RWPE1 (cell line): ENCODE measurements around the gene HSP90AB1.

Source experiments
- CTCF ChIA-PET: fragments of 350-600 bp; sonication (Branson Sonifier 250); formaldehyde crosslinking; extraction: SDS; loops from one replicate; lab custom pipeline; 2021; lab: Yijun Ruan, JAX
- POLR2A ChIA-PET: fragments of 400-600 bp; formaldehyde crosslinking; extraction: SDS; loops from one replicate; lab custom pipeline; 2020; ENCODE audit warnings: antibody characterized with exemption; ENCODE audit not compliant: low non-redundant PET; lab: Yijun Ruan, JAX
- DNase-seq: peaks from one replicate; pipeline ENCODE4 v3.0.0; 2012; ENCODE audit warnings: low spot score
- H3K27ac ChIP-seq: fragments of 450-650 bp; 2 replicates; pipeline ENCODE4 v1.5.1; 2017
- CTCF ChIP-seq: fragments of 450-650 bp; conservative IDR thresholded peaks from 2 replicates; pipeline ENCODE4 v1.5.1; 2017; ENCODE audit warnings: low read depth, mild to moderate bottlenecking

HSP90AB1 gene

GRCh38 chr6:44262467-44263353 is 15.8 kb downstream of the HSP90AB1 start:
- POLR2A ChIA-PET, result interaction anchor here (1.1 kb wide), 1 partner anchor 16 kb away, joined by 4 read pairs; the partner anchor contains the start of gene HSP90AB1
- CTCF ChIA-PET, result interaction anchor here (0.6 to 1.8 kb wide), 3 partner anchors 13 to 73 kb away, joined by 3 read pairs; no protein-coding TSS in a partner anchor
- peak overlapping the region; percentile 4; the same call in 1 of the 2 replicates for H3K27ac ChIP-seq
- no peak for DNase-seq
- TF ChIP-seq CTCF, result no peak

- ChIA-PET CTCF (interaction anchor here (1.0 to 1.8 kb wide), 2 partner anchors 12 to 40 kb away, joined by 3 read pairs; no protein-coding TSS in a partner anchor), POLR2A (no interaction called here)
- TF ChIP-seq CTCF, result no peak
- no peak for DNase-seq
- no peak overlapping the region for H3K27ac ChIP-seq
These were observed 16.6 kb downstream of the HSP90AB1 start for GRCh38 chr6:44263354-44264100.

GRCh38 chr6:44264154-44265006 is 17.5 kb downstream of the HSP90AB1 start:
- CTCF ChIA-PET, result interaction anchor here (0.6 to 1.8 kb wide), 5 partner anchors 11 to 310 kb away, joined by 3 to 4 read pairs (median 3); no protein-coding TSS in a partner anchor
- peak; percentile 21 for DNase-seq
- peak overlapping the region; percentile 67 for H3K27ac ChIP-seq
- POLR2A ChIA-PET, result no interaction called here
- TF ChIP-seq CTCF, result no peak

- DNase-seq, result peak; percentile 95
- H3K27ac ChIP-seq, result peak within 1 kb of the TSS; percentile 67
- TF ChIP-seq CTCF, result peak; percentile 23
- ChIA-PET POLR2A (no interaction called here), CTCF (interaction anchor here (0.6 to 3.8 kb wide), 3 partner anchors 24 to 74 kb away, joined by 3 to 48 read pairs (median 3); no protein-coding TSS in a partner anchor)
These were observed 18.3 kb downstream of the HSP90AB1 start, which contains the start of gene NFKBIE for GRCh38 chr6:44265007-44265721. NFKBIE (minus strand) TSS chr6:44265551; CDS start chr6:44265346, 205 bp downstream.

- ChIA-PET CTCF (interaction anchor here (1.3 to 3.8 kb wide), 2 partner anchors 9 to 73 kb away, joined by 4 to 48 read pairs; partner anchors contain the start of gene SLC35B2), POLR2A (no interaction called here)
- TF ChIP-seq CTCF, result no peak
- DNase-seq, result no peak
- peak overlapping the region; percentile 67 for H3K27ac ChIP-seq
These were observed 18.9 kb downstream of the HSP90AB1 start for GRCh38 chr6:44265722-44266233.
